Stimulated activated naive CD4-positive, alpha-beta T cell (primary cell): ENCODE data around the gene TGFB2.

Experiments used
- DNase-seq, 6 experiments: peaks; one replicate each; lab custom pipeline; 2025; lab: John Stamatoyannopoulos, UW

Gene TGFB2

DNA sequence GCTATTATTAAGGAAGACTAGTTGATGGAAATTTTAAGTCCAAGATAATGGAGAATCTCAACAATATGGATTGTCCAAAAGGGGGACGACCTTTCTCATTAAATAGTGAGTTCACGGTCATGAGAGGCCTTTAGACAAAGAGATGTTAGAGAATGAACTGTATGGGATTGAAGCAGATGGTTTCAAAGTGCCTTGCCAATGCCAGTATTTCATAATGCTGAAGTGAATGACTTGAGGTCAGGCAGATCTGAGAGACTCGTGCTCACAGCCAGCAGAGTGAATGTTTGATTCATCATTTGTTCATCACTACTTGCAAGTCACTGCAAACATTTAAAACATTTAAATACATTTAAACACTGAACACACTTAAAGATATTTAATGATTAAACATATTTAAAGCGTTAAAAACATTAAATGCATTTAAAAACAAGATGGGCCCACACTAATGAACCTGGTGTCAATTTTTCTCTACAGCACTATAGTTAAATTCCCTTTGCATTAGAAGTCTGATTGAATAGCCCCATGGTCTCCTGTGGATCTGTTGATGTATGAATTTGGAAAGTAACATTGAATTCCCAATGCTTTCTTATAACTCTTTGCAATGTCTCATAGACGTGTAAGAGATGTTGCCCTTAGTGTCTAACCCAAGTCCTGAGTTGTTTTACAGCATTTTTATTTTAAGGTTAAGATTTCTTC, 80.7 kb downstream of the TGFB2 start:
- no peak for DNase-seq

DNA sequence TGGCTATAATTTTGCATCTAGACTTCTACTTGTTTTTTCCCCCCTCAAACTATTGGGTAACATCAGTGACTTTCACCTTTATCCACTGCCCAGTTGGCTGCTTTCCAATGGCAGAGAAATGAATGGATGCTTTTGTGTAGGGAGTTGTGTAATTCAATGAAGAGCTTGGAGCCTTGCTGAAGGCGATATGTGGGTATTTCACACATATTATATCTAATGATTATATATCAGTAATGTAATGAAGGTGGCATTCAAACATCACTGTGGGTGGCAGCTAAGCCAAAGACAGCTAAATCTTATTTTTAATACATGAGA, 81.2 kb downstream of the TGFB2 start:
- DNase-seq, result no peak

GRCh38 chr1:218429301-218429700, 84.2 kb downstream of the TGFB2 start:
- no peak for DNase-seq

DNA sequence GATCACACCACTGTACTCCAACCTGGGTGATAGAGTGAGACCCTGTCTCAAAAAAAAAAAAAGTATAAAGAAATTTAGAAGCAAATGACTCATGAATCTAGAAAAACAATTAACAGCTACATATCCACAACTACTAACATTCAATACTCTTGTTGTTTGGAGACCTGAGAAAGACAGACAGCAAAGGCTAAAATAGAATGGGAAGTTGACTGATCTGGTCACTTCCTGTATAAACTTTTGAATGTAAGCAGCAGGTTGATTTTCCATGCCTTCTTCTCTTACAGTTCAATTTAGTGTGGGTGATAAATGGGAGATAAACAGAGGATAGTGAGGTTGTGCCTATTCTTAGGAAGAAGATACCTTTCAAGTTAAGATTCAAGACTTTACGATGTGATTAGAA, 85.2 kb downstream of the TGFB2 start:
- no peak for DNase-seq

GRCh38 chr1:218430822-218431221, 85.7 kb downstream of the TGFB2 start:
- DNase-seq, result no peak

DNA sequence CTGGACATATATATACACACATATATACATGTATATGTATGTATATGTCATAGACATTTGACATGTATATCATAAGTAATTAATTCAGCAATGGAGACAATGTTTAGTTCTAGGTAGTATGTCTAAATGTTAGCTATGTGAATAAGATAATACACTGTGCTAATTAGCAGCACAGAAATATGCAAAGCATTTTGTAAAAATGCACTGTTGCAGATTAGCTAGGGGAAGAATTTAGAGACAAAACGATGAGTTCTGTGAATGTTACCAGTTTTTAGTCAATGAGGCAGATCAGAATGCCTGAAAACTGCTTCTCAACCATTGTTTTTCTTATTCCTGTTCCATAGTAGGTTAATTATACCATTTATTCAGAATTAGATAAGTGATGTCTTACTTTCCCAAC, 86.3 kb downstream of the TGFB2 start:
- DNase-seq, result no peak

DNA sequence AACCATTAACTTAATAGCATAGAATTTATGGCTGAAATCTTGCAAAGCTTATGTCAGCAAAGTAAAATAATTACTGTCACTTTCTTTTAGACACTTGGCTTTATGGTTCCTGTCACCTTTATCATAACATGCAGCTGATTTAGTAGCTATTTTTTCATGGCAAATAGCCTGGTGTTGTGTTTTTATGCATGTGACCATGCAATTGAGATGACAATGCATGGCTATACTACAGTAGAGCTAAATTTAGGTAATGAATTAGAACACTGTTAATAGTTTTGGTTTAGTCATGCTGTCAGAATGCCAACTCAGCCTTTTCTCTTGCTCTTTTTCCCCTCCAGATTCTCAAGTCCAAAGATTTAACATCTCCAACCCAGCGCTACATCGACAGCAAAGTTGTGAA, 88.6 kb downstream of the TGFB2 start:
- no peak for DNase-seq

GRCh38 chr1:218435528-218435927, 90.4 kb downstream of the TGFB2 start:
- DNase-seq, result no peak

- DNase-seq, result no peak
These were observed 91.2 kb downstream of the TGFB2 start for GRCh38 chr1:218436346-218436745.

GRCh38 chr1:218436997-218437396, 91.9 kb downstream of the TGFB2 start:
- DNase-seq, result no peak

DNA sequence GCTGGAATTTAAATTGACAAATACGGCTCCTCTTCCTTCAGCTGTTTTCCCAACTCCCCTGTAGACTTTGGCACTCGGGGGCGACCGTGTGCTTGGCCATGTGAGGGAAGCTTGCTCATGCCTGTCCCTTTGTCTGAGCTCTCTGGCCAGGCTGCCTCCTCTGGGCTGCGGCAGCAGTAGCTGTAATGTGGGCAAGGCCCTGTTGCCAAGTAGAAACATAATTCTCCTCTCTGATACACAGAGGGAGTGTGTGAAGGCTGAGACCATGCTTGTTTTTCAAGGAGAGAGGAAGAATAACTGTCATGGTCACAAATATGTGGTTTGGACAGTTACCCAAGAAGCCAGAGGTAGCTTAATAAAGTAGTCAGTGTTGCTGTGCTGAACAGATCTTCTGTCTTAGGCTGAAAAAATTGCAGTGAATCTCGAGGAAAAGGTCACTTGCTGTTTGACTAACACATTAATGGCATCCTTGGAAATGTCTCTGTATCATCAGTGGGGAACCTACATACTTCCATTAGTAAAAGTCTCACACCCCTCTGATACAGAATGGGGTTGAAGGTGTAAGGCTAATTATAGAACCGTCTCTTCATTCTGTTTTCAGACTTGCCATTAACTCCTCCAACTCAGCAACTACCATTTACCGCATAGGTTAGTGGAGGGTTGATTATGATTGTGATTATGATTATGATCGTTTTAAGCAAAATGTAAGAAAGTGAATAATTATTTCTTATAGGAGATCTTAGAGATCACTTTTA, 94.6 kb downstream of the TGFB2 start:
- no peak for DNase-seq

GRCh38 chr1:218443255-218443654, 98.1 kb downstream of the TGFB2 start:
- DNase-seq, result no peak

GRCh38 chr1:218444173-218444572, 99.0 kb downstream of the TGFB2 start:
- DNase-seq, result no peak

DNA sequence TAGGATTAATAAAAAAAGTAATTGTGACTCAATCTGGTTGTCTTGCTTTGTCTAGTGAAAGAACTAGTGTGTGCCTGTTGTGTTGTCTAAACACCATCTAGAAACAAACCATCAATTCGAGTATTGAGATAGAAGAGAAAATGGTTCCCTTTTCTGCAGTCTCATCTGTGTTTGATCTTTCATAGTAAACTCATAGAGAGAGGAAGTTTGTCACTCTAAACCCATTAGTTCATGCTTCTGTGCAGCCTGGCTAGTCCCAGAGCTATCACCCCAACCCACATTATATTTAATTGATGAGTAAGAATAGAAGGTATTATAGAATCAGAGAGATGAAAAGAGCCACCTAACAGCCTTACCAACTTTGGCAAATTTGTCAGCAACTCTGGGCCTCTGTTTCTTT, 99.5 kb downstream of the TGFB2 start:
- no peak for DNase-seq

GRCh38 chr1:218447010-218447689, 102.0 kb downstream of the TGFB2 start:
- DNase-seq, result no peak

DNA sequence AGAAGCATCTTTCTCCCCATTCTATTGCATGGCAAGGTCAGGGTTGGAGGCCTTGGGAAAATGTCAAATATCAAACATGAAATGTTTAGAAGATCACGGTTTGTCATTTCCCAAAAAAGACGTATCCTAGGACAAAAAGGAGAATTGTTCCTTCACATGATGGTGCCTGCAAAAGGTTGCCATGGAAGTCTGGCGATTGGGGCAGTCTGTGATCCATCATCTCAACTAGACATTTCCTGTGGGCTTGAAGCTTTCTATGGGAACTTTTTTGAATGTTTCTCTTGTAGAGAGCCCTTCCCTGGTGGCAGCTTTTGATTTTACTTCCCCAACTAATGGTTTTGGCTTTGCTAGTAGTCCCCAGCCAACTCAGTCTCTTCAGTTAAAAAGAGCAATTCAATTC, 106.3 kb downstream of the TGFB2 start:
- no peak for DNase-seq

GRCh38 chr1:218454700-218455282, 109.7 kb downstream of the TGFB2 start:
- no peak for DNase-seq

DNA sequence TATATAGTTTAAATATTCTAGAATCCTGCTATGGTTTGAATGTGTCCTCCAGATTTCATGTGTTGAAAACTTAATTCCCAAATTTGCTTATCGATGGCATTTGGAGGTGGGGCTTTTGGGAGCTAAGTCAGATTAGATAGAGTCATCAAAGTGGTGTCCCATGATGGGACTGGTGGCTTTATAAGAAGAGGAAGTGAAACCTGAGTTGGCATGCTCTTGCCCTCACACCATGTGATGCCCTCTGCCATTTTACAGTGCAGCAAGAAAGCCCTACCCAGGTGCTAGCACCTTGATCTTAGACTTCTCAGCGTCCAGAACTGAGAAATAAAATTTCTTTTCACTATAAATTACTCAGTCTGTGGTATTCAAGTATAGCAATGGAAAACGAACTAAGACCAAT, 111.3 kb downstream of the TGFB2 start:
- no peak for DNase-seq

- DNase-seq, result no peak
These were observed 114.3 kb downstream of the TGFB2 start for GRCh38 chr1:218459450-218459849.

DNA sequence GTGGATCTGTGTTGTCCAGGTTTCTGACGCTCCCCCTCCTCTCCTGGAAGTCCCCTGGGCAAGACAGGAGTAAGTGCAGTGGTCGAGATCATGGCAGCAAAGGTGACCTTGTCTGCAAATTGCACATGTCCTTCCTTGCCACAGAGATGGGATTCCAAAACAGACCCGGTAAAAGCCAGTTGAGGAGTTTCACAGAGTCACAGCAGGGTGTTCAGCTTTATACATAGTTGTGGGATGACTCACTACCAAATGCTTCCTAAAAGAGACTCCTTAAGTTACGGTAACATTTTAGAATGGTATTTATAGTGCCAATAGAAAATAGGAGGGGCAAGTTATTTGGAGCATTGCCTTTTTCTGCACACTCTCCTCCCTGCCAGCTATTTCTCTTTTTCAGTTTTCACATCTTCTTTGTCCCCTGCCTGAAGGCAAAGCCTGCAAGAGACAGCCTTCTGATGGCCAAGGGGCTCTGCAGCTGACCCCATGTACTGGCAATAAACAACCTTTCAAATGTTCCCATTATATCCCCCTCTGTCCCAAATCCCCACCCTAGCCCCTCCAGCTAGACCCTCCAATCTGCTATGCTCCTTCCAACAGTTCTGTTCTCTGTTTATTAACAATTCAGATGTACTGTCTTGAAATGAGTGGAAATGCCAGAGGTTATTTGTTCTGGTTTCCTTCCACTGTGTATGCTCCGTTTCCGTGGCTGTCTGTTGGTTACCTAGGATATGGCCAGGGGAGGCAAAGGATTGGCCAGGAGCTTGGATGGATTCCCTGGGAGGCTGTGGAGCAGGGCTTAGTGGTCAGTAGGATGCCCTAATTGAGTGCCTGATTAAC, 115.0 kb downstream of the TGFB2 start:
- DNase-seq, result no peak

- no peak for DNase-seq
These were observed 116.2 kb downstream of the TGFB2 start for GRCh38 chr1:218461351-218461750.

DNA sequence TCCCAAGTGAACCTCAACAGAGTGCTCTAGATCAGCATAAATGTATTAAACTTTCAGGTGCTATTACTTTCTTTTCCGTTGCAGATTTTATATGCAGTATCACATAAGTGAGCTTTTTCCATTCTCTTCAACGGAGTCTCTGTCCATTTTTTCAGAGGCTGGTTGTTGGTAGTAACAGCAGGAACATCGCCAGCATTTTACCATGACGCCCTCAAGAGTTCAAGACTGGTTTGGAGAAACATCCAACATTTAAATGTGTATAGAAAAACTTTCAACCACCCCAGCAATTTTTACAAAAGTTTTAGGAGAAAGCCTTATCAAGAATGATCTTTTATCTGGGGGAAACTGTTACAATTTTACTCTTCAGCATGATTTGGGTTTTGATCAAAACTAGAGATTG, 117.0 kb downstream of the TGFB2 start:
- DNase-seq, result no peak
